Stimulated activated CD8-positive, alpha-beta memory T cell treated with anti-CD3 and anti-CD28 coated beads, Interleukin-2, amount 100 ng/mL, for 1 hour (primary cell): ENCODE results near the gene TNIK.

ENCODE experiments used
- DNase-seq, 2 donors: peaks; one replicate each; pipeline ENCODE4 v3.0.0-alpha.2; 2020; ENCODE audit warnings: low read depth in 2 of 2

Gene TNIK

DNA sequence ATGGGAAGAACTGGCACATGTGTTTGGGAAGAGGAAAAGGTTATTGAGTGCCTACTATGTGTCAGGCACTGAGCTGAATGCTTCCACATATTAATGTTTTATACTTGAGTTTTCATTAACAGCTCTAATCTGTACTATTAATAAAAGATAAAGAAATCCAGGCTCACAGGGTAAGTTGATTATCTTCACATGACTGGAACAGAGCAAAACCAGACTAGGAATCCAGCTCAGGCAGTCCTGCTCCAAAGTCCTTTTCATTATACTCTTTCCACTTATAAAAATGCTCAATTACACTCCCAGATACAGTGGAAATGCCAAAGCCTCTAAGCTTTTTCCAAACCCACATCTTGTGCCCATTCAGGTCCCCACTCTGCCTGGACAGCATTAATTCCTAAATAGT, 97.6 kb downstream of the TNIK start:
- no peak for DNase-seq

DNA sequence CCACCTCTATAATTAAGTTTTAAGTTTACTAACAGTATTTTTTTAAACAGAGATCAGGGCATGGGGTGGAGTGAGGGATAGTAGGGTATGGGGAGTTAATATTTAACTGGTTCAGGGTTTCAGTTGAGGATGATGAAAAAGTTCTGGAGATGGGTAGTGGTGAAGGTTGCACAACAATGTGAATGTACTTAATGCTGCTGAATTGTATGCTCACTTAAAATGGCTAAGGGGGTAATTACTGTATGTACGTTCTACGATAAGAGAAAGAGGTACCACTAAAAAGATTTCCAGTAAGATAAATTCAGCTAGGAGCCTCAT, 101.4 kb downstream of the TNIK start:
- no peak for DNase-seq

DNA sequence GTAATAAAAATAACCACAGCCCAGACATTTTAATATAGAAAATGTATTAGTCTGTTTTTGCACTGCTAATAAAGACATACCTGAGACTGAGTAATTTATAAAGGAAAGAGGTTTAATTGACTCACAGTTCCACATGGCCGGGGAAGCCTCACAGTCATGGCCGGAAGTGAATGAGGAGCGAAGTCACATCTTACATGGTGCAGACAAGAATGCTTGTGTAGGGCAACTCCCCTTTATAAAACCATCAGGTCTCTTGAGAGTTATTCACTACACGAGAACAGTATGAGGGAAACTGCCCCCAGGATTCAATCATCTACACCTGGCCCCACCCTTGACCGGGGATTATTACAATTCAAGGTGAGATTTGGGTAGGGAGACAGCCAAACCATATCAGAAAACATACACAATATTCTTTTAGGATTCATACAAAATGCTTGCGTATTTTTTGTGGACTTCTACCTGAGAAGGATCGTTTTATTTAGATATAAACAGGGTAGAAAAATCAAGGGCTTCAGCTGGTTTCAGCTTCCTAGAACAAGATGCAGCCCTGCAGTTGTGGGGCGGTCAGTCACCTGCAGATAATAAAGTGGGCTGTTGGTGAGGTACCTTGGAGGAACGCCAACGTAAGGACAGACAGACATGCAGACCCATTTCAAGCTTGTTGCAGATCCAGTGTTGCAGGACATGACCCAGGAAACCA, 101.9 kb downstream of the TNIK start:
- no peak for DNase-seq

DNA sequence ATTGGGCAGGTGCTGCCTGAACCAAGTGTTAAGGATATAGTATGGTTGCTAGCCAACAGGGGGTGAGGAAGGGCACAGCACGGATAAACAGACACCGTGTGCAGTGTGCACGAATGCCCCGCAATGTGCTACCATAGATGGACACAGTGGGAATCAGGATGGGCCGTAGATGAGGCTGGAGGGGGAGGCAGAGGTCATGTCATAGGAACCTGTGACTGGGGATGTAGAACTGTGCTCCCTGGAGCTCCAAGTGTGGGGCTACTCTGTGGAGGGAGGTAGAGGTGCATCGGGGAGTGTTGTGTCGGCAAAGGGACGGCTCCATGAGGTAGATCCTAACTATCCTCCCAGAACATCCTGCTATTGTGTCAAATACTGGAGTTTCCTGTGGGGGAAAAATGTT, 102.5 kb downstream of the TNIK start:
- no peak for DNase-seq

DNA sequence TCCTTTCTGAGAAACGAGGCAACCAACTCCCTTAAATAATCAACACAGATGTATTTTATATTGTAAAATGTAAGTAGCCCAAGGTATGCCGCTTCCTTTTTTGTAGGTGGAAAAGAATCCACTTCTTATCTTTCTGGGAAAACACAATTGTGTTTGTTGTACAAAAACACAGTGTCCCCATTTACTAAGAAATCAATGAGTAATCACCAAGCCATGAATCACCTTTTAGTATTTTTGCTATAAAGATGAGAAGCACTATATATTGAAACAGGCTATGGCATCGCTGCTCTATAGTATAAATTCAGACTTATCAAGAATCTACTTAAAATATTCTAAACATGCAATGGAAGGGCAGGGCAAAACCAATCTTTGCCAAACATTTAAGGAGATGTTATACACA, 104.0 kb downstream of the TNIK start:
- DNase-seq: no peak

DNA sequence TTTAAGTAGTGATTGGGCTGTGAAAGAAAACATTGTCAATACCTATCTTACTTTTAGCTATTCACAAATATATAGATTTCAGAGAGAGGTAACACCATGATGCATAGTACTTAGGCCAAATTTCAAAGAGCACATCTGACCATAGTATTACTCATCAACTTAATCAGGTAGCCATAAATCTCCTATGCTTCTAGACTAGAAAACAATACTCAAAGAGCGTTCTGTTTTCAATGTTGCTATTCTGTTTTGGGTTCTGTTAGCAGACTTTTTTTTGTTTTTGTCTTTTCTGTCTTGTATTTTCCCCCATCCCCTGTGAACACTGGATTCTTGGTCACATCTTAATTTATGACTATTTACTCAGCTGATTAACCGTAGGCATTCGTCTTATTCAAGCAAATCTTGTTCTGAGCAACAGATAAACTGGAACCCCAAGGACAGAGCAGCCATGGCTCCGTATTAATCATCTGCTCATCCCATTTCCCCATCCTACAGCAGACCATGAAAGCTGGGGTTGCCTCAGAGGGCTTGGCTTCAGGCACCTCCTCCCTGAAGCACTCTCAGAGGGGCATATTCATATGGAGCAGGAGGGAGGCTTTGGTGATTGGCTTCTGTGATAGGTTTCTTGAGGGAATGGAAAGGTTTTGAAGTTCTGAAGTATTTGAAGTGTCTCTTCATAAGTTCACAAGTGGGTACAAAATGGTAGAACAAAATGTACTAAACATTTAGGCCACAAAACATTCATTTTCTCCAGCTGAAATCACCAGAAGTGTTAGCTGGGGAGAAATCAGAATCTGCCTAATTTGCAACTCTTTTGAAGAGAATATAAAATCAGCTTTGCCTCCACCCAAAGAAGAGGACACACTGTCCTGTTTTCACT, 105.3 kb downstream of the TNIK start:
- DNase-seq: no peak

DNA sequence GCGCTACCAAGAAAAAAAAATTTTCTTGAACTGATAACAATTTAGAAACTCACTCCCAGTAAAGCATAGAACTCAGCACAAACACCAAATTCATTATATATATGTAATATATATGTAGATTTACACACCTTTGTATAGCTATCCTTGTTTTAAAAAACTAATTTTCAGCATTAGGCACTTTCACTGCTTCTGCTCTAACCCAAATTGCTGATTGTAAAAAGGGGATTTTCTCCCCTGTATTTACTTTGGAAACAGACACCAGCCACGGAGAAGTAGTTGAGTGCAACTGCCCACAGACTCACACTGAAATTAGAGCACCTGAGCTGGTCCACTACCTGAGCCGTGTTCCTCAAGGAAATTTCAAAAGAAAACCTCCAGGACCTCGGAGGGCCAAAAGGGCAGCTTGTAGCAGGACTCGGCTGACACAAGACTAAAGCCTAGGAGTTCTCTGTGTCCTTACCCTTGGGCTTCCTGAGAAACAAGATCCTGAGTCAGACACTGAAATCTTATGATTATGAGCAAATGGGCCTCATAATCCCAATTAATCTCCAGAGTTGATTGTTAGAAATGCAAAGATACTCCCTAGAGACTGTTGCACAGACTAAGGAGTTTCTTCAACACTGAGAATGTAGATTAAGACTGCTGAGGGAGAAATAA, 106.0 kb downstream of the TNIK start:
- no peak for DNase-seq

DNA sequence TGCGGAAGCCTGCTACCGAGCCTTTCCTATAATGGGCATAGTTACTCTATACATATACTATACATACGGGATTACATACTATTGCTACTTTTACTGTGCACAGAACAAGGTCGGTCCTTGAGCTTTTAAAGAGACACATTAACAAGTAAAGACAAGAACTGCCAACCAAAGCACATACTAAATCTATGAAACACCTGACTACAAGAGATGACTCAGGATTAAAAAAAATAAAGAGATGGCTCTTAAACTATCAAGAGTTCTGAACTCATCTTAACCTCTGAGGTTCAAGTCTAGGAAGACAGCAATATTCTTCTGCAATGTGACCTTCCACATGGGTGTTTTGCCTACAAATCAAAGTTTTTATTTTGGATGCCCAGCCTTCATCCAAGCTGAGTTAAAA, 106.8 kb downstream of the TNIK start:
- DNase-seq: no peak

DNA sequence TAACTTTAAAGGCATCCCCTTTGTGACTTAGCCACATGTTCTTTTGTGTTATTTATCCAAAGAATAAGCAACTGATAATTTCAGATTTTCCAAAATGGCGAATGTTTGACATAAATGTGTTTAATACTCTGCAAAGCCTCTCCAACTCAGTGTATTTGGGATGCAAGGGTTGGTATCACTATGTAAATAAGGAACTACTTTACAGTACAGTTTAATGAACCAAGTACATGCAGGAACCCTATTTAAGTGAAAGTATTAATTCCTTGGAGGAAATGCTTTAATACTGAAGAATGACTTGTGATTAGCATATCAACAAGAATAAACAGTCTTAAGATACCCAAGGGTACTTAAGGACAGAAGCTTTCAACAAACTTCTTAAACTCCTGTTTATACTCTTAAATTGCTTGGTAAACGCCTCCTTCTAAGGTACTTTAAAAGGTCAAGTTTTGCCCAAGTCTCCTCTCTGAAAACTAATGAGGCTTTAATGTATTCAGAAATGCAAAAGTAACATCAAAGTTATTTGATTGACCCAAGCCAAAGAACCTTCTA, 107.7 kb downstream of the TNIK start:
- DNase-seq: no peak

DNA sequence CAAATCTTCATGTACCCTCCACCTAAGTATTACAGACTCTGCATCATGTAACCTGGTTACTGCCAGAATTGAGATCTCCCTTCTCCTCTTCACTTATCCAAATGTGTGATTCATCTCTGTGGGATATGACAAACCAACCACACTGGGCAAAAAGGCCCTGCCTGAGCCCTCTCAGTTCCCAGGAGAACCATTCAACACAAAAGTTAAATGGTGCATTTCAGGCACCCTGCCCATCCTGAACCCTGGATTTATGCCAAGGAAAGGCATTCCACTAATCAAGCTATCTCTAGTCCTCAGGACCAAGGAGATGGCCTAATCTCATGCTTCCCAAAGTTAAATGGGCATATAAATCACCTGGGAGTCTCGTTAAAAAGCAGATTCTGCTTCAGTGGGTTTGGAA, 108.5 kb downstream of the TNIK start:
- no peak for DNase-seq

DNA sequence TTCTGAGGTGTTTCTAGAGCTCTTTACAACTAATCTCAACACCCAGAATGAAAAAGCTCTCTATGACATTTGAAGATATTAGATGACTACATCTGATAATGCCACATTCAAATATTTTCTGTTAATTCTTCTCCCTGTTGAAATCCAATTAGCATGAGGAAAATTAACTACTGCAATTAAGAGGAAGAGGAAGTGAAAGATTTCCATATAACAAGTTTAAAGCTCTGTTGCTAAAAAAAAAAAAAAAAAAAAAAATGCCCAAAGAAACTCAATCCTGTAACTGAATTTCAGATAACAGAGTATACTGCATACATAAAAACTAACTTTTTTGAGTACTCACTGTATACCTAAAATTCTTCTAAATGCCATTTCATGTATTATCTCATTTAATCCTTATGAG, 109.8 kb downstream of the TNIK start:
- DNase-seq: no peak

DNA sequence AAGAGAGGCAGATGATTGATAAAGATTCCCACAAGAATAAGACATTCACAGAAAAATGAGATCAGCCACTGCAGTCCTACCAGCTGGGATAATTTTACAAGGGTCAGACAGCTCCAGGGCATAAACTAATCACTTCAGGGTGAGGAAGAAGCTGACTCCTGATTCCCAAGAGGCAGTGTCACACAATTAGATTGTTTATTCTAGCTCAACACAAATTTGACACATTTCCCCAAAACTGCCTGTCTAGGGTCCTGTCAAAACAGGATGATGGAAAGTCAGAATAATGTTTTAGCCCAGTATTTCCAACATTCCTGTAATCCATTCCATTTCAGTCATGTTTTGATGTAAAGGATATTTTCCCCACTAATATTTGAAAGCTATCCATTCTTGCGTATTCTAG, 110.8 kb downstream of the TNIK start:
- no peak for DNase-seq

DNA sequence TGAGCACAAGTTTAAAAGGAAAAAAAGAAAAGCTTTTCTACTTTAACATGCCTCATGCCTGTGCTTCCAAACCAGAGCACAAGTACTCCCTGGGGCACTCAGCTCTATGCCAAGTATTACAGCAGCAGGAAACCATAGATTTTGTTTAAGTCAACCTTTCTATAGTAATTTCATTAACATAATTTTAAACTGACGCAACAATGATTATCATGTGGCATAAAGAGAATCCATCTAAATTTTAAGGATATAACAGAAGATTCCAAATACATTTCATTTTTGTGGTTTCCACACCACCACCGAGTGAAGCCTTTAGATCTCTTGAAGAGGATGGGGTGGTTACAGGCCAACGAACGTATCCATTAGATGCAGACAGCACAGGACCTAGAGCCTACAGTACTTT, 112.1 kb downstream of the TNIK start:
- DNase-seq: no peak

DNA sequence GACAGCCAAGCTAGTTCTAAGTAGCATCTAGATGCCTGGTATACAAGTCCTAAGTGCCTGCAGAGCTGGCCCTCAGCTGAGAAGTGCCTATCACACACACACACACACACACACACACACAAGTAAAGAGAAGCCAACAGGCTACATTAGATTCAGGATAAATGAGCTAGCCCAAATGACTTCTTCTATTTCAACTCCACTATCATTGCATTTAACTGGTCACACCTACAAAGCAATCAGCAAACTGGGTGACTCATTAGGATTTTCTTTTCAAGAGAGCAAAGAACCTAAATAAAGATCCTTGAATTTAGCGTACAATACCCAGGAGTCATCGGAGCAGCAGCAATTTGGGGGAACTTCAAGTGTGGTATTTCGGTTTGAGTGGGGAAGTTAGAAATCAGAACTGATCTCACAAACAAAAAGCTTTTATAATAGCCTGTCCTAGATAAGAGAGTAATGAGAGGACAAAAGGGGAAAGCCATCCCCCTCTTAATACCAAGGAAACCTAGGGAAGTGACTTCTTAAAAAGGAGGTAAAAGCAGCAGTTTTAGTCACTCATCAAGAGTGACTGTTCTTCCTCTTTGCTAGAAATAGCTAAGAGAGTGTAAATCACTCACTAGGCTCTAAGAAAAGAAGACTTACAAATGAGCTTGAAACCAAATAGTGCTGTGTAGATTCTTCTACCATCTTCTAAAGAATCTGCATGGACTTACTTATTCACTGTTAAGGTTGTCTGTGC, 112.7 kb downstream of the TNIK start:
- no peak for DNase-seq

DNA sequence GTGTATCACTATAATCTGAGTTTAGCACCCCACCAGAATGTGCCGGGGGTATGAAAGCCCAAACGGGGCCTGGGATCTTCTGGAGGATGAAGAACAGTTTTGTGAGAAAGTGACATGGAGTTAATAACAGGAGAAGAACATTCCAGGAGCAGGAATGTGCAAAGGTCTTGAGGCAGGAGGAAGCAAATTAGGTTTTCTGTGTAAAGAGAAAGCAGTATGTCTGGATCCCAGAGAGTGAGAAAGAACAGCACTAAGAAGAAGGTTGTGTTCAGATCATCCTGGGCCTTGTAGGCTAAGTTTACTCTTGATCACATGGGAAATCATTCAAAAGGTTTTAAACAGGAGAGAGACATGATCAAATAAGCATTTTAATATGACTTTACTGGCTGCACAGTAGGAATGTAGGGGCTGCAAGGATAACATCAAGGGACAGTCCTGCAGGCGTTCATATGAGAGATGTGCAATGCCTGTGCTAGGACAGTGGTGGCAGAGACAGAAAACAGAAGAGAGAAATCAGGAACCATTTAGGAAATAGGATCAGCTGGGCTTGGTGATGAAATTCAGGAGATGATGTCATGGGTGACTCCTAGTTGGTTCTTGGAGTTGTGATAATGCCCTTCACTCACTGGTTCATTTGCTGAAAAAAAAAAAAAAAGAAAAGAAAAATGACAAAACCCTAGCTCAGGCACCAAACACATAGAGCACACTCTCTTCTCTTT, 113.5 kb downstream of the TNIK start:
- DNase-seq: no peak

DNA sequence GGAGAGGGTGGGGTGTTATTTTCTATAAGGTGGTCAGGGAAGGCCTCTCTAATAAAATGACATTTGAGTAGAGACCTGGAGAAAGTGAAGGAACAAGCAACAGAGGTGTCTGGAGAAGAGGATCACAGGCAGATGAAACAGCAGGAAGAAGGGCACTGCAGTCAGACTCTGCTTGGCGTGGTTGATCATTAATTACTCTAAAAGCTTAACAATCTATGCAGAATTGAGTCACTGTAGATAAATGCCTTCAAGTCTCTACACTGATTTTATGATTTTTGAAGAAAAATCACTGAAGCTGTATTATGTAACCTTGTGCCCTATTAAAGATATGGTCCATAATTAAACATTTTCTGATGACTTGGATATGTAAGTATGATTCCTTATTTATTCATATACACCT, 114.2 kb downstream of the TNIK start:
- DNase-seq: no peak

DNA sequence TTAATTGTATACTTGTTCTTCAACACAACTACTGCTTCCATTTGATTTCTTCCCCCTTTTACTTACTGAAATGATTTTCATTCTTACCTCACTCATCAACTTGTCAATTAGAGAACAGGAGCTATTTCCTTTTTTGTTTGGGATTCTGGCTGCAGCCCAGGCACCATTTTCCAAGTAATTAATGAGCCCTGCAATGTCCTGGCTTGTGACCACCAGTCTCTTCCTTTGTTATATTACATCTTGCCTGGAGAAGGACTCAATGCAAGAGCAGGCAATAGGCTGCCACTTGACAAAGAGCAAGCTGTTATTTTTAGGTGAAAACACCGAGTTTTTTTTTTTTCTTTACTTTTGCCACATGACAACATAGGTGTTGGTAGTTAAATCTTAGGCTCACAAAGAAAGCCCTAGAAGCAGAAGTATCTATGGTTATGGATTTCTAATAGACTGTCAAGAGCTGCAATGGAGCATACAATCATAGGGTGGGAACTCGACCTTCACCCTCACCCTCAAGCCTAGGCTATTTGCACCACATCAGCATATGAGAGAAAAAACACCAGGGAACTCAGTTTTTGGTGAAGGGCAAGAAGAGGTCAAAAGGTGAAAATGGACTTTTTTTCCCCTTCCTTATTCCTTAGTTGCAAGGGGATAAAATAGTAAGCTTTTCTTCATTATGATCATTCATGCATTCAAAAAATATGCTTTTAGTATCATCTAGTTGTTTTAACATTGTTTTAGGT, 114.9 kb downstream of the TNIK start:
- no peak for DNase-seq

DNA sequence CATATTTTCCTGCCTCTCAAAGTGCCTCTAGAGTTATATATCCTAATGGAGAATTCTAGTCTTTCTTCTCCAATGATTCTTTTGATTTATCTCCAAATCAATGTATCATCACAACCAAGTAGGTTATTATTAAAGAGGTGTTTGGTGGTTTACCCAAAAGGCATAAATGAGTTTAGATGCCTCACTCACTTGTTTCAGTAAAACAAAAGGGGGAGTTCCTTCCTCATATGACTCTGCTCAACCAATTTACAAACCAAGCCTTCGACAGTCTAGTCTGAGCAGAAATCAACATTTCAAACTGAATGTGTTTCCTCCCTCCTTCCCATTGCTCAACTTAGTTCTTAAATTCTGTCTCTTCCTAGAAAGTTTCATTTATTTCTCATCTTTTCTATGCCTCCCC, 116.5 kb downstream of the TNIK start:
- DNase-seq: no peak

DNA sequence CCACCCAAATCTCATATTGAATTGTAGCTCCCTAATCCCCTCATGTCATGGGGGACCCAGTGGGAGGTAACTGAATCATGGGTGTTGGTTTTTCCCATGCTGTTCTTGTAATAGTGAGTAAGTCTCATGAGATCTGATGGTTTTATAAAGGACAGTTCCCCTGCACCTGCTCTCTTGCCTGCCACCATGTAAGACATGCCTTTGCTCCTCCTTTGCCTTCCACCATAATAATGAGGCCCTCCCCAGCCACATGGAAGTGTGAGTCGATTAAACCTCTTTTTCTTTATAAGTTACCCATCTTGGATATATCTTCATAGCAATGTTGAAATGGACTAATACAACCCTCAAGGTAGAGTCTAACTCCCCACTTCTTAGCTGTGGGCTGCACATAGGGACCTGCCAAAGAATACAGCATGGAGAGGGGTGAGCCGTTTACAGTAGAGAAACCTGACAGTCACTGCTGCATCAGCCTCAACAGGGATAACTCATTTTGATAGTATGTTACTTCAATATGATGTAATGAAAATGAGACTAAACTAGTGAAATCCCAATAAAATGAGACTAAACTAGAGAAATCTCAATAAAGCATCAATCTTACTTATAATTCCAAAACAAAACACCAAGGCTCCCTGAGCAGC, 117.3 kb downstream of the TNIK start:
- DNase-seq: no peak

DNA sequence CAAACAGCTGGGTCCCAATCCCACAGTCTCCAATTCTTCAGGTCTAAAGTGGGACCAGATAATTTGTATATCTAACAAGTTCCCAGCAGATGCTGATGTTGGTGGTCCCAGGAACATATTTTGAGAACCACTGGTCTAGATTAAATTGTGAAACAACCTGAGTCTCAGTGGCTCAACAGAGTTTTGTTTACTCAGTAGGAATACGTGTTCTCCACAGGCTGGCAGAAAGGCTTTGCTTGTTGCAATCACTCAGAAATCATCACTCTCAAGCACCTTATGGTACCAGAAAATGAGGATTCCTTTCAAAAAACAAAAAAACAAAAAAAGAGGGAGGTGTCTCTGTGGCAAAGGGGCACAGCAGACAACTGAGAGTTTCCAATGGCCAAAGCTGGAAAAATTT, 118.0 kb downstream of the TNIK start:
- no peak for DNase-seq
